ENCODE measurements around the gene NCAN.
"Not testable (repeated sequence)": the region's sequence is repeated elsewhere in the genome, so short reads cannot be mapped to it uniquely, and the experiment has no call there.

The NCAN gene

DNA sequence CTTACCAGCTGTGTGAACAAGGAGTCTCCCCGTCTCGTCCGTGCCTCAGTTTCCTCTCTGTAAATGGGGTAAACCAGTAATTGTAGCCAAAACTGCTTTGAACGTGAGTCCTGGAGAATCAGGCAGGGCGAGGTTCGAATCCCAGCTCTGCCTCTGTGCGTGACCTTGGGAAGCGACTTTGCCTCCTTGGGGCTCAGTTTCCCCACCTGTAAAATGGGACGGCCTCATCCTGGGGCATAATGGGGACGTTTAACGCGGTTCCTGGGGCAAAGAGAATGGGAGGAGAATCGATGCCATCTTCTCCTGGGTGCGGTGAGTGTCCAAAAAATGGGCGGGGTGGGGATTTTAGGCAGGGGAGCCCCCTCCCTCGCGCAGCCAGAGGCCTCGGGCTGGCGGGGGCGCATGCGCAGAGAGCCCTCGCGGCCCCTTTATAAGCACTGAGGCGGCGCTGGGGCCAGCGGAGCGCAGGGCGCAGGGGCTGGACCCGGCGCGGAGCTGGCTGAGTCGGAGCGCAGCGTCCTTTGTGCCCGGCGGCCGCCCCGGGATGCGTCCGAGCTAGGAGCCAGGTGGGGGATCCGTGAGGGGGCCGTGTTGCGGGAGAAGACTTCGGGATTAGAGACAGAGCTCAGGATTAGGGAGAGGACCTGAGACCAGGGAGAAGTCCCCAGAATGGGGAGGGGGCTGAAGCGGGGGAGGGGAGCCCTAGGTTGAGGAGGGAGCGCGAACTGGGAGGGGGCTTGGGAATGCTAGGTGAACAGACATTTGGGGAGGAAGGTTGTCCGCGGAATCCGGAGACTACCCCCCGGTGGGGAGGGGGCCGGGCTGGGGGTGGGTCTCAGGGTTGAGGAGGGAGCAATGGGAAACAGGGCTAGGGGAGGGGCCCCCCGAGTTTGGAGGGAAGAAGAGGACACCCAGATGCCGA, at the start of gene NCAN:
NCAN (plus strand) TSS at position 460 of the 922 bp plus-strand sequence. CDS start 4,996 bp downstream, outside the sequence.
- no peak for DNase-seq

DNA sequence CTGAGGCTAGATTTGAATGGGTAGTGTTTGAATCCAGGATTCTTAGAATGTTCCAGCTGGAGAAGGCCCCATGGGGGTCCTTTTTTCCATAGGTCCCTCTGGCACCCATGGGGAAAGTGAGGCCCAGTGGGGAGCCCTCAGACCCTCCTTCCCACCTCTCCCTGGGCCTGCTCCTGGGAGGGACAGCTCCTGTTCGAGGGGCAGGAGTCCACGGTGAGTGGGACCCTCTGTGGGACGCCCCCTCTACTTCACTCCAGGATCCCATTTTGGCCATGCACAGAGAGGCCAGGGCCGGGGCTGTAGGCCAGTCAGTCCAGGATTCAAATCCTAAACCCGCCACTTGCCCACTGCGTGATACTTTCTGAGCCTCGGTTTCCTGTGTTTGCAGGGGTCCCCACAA, 49.3 kb upstream of the NCAN start:
- no peak for DNase-seq

- DNase-seq, result no peak
Observed at GRCh38 chr19:19165396-19165795, 46.4 kb upstream of the NCAN start.

DNA sequence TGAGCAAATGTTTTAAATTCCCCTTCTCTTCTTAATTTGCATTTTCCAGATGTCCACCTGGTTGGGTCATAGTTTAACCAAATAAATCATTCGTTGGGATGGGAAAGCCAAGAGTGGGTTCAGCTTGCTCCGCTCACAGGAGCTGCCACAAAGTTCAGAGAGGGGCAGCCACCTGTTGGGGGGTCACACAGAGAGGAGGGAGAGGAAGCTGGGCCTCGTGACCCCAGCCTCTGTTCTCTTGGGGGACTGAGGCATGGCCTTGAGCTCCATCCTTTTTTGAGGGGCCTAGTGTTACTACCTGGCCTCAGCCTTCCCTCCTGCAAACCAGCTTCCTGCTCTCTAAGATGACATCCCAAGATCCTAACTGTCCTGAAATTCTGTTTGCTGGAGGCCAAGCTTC, 44.1 kb upstream of the NCAN start:
- DNase-seq, result no peak

DNA sequence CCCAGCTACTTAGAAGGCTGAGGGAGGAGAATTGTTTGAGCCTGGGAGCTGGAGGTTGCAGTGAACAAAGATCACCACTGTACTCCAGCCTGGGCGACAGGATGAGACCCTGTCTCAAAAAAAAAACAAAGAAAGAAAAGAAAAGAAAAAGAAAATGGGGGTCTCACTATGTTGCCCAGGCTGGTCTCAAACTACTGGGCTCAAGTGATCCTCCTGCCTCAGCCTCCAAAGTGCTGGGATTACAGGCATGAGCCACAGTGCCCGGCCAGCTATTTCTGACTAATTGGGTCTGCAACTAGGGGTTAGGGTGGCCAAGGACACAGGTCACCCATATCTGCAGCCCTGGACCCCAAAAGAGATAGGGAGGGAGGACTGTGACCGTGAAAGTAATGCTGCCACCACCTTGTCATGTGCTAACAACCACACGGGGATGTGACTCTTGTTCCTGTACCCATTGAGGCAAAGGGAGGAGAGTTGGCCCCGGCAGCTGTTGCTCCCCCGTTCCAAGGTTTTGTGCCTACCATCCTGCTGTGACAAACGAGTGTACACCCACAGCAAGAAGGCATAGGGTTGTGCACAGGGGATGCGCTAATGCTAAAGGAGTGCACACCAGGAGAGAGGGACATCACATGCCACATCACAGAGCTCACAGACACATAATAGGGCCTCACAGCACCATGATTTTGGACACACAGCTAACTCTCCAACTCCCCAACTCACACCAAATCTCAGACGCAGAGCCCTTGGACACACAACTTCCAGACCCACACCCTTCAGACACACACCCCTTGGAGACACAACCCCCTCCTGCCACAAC, 42.3 kb upstream of the NCAN start:
- DNase-seq, result no peak

DNA sequence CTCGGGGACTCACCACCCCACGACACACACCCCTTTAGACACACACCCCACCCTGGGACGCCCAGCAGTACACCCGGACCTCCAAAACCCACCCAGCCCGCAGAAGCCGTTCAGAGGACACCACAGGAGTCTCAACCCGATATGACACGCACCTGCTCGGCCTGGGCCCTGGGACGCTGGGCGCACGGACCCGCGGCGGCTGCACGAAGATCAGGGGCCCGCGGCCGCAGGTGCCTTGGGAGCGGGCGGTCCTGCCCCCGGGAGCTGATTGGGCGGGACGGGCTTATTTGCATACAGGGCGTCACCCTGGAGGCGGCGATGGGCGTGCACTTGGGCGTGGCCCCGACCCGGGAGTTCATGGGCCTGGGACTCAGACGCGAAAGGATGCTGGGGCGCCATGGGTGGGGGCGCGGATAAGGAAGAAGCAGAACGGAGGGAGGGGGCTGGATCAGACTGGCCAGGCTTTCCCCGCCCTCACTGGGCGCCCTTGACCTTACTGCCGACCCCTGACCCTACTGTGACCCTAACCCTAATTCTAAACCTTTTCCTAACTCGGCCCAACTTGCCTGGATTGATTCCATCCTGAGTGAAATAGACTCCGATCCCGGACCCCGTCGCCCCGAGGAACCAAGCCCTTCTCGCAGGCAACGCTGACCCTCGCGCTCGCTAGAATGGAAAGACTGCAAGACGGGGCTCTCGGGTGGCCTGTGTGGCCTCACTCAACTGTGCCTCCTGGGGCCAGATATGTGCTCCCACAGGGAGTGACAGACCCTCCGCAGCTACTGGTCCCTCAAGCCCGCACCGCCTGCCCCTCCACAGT, 41.5 kb upstream of the NCAN start, which contains the start of gene MEF2B:
MEF2B (minus strand) TSS at position 211 of the 820 bp plus-strand sequence. CDS start 19,528 bp downstream, outside the sequence.
- DNase-seq, result peak; percentile 81

- DNase-seq, result no peak
Observed at GRCh38 chr19:19170873-19171672, 40.7 kb upstream of the NCAN start.

DNA sequence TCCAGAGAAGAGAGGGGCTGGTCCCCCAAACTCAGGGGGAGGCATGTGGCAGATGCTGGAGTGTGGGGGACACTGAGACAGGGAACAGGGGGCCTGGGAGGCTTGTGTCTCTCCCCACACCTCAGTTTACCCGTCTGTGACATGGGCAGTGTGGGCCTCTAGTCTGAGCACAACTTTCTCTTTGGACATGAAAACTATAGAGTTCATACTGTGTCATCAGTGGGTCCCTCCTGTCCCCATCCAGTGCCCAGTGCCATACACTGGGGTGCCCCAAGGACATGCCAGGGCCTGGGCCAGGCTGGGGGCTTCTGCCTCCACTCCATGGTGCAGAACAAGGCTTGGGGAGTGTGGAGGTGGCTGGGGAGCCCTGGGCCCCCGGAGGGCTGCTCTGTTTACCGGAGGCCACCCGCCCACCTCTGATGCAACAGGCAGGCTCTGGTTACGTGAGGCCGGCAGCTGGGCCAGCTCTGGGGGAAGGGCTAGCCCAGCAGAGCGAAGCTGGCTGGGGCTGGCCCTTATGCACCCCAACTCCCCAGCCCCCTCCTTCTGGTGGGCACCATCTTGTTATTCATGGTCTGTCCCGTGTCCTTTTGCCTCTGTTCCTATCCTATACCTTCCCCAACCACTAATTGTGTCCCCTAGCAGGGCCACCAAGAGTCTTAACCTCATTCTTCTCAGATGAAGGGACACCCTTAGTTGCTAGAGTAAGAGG, 39.8 kb upstream of the NCAN start:
- no peak for DNase-seq

DNA sequence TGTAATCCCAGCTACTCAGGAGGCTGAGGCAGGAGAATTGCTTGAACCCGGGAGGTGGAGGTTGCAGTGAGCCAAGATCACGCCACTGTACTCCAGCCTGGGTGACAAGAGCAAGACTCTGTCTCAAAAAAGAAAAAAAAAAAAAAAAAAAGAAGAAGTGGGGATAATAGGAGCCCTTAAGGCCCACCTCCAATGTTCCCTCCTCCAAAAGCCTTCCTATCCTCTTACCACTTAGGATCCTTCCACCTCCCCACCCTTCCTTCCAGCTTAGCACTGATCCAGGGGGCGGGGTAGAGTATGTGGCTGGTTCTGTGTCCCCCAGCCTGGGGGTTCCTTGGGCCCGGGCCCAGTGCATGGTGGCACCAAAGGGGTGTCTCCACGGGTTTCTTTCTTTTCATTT, 38.5 kb upstream of the NCAN start:
- not testable (repeated sequence) for DNase-seq

- DNase-seq, result no peak
Observed at GRCh38 chr19:19176950-19177349, 34.8 kb upstream of the NCAN start.

DNA sequence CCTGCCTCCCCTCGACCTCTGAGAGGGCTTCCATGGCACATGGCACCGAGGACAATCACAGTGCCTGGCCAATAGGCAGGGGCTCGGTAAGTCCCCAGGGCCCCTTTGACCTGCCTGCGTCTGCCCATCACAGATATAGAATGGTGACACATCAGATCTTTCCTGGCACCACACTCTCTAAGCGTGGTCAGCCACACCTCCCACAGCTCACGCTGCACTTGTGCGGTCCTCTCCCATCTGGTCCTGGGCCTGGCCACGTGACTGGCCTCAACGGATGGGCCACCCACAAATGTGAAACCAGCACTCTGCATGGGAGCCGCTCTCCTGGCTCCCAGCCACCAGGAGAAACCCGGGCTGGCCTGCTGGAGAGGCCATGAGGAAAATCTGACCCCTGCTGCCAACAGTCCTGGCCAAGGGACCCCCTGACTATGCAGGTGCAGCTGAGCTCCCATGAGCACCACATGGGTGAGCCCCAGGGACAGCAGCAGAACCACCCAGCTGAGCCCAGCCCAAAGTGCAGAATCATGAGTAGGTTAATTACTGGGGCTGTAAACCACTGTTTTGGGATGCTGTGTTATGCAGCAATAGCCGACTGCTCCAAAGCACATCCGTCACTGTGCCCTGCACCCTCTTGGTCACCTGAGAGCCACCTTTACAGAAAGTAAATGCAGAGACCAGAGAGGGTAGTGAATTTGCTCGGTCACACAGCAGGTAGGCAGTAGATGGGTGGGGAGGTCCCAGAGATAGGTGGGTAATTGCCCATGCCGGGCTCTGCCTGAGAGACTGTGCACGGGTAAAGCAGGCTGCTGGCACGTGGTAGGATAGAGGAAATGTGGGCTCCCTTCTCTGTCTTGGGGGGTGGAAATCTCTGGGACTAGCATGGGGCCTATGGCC, 32.0 kb upstream of the NCAN start:
- DNase-seq, result peak; percentile 77

- no peak for DNase-seq
Observed at GRCh38 chr19:19181488-19181998, 30.2 kb upstream of the NCAN start.

GRCh38 chr19:19185853-19186740, 25.7 kb upstream of the NCAN start:
- DNase-seq, result peak; percentile 79

- DNase-seq, result no peak
Observed at GRCh38 chr19:19186742-19187141, 25.0 kb upstream of the NCAN start.

DNA sequence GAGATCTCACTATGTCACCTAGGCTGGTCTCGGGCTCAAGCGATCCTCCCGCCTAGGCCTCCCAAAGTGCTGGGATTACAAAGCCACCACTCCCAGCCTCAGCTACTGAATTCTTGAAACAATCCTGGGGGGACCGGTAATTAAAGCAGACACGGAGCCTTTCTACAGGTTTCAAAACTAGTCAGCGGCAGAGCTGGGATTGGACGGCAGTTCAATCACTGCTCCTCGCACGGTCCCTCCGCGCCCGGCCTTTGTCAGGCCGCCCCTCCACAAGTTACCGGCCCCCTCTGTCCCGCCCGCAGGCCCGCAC, 20.0 kb upstream of the NCAN start:
- DNase-seq, result no peak

DNA sequence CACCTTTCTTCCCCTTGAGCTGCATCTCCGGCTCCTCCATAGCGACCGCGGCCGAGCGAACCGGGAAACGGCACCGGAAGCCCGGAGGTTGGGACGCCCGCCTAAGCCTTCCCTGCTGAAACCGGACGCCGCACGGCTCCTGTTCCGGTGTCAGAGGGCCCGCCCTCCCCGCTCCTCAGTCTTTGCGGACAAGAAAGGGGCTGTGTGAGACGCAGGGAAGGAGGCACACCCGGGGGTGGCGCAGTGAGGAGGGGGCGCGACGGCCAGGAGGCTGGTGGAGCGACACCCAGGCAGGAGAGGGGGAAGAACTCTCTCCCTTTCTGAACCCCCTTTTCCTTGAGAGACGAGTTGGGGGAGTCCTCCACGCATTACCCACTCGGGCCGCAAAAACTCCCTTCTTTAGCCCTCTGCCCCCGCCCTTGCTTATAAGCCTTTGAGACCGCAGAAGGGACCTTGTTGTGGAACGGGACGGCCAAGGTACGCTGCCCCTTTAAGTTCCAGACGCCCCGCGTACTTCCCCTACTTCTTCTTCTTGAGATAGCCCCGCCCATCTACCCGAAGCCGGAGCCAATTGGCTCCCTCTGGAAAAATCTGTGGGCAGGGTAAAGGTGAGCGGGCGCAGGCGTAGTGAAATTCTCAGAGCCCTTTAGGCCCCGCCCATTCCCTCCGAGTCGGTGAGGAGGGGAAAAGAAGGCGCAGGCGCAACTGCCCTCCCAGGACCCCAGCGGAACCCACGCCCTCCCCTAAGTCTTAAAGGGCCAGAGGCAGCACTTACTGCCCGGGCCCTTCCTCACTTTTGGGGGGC, 19.5 kb upstream of the NCAN start, which contains the start of the genes BORCS8 and RFXANK:
BORCS8 (minus strand) TSS at position 75 of the 805 bp plus-strand sequence; CDS start at position 40, 35 bp downstream.
RFXANK (plus strand) TSS at position 181 of the 805 bp plus-strand sequence. CDS start 1,689 bp downstream, outside the sequence.
- DNase-seq, result peak; percentile 100

GRCh38 chr19:19192910-19193423, 18.8 kb upstream of the NCAN start:
- peak; percentile 72 for DNase-seq

DNA sequence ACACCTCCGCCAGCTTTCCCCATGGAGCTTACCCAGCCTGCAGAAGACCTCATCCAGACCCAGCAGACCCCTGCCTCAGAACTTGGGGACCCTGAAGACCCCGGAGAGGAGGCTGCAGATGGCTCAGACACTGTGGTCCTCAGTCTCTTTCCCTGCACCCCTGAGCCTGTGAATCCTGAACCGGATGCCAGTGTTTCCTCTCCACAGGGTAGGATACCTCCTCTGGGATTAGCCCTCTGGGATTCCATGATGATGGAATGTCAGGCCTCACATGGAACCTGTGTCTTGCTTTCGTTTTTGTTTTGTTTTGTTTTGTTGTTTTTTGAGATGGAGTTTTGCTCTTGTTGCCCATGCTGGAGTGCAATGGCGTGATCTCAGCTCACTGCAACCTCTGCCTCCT, 17.8 kb upstream of the NCAN start:
- no peak for DNase-seq

Data from hematopoietic multipotent progenitor cell treated with erythropoietin and hydrocortisone succinate and interleukin-3 and kit ligand, for 8 days (in vitro differentiated cells).